ENCODE results near the gene YIF1B.

Gene YIF1B

DNA sequence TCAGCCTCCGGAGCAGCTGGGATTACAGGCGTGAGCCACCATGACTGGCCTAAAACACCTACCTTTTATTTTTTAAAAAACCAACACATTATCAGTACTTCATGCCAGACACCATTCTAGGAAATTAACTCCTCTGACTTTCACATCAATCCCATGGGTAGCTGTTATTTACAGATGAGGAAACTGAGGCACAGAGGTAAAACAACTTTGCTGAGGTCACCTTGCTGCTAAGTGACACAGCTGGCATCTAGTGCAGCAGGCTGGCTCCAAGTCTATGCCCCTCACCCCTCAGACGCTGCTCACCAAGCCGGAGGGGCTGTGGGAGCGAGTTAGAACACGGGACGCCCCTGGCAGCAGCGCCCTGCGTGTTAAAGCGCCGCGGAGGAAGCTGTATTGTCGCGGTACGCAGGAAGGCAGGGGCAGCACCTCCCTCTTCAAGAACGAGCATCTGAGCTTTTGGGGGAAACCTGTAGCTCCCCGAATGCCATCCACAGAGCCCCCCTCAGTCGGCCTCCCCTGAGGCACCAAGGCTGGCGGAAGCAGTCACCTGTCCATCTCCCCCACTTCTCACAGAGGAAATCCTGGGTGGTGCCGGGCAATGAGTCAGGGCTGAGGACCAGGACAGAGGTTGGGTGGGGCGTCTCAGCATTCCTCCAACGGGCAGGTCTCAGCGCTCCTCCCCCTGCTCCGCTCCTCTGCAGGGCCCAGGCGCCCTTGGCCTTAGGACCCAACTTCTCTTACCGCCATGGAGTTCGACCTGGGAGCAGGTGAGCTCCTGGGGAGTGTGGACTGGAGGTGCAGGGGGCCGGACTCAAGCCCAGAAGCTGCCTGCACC lies 12.0 kb downstream of the YIF1B start, which contains the start of gene C19orf33:
TSS of gene C19orf33 (plus strand) at position 735 of the 835 bp plus-strand sequence. CDS start at position 746, 11 bp downstream.
- no peak for DNase-seq

DNA sequence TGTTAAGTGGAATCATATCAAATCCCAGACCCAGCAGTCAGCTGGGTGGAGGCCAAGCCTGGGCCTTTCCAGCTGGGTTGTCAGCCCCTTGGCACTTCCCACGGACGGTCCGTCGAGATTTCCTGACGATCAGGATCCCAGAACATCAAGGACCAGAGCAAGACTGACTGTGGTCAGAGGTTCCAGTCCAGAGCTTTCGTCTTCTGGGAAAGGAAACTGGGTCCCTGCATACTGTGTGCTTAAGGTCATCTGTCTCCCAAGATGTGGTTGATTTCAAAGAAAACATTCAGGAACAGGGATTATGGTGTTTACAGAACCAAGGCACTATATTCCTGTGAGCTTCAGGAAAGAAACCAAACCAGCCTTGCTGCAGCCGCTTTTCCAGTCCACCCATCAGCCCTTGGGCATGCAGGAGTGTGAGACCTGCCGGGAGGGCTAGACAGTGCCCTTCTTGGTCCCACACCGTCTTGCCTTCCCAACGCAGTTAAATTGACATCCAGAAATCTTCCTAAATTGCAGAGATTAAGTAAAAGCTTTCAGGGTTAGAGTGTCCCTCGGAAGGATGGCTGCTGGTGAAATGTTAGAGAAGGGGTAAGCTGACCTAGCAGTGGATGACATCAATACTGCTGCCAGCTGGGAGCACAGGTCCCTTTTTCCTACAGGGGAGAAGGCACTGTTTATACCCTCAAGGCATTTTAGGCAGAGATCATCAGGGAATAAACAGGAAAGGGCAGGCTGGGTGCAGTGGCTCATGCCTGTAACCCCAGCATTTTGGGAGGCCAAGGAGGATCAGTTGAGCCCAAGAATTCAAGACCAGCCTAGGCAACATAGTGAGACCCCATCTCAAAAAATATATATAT lies 16.7 kb downstream of the YIF1B start:
- DNase-seq, result no peak

DNA sequence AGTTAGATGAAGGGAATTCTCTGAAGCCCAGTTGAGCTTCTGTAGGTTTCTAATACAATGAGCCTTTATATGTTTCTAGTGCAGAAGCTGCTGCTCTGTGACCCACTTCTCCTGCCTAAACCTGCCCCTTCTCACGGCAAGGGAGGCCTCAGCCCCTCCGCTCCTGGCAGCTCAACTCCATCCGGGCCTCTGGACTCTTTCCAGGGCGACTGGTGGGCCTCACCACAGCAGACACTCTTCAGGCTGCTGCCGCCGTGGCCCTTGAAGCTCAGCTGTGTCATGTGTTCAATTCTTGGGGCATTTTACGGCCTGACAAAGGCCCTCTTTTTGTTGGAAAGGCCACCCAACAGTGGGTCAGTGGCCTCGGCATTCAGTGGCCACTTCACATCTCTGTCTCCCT lies 21.7 kb downstream of the YIF1B start:
- no peak for DNase-seq

DNA sequence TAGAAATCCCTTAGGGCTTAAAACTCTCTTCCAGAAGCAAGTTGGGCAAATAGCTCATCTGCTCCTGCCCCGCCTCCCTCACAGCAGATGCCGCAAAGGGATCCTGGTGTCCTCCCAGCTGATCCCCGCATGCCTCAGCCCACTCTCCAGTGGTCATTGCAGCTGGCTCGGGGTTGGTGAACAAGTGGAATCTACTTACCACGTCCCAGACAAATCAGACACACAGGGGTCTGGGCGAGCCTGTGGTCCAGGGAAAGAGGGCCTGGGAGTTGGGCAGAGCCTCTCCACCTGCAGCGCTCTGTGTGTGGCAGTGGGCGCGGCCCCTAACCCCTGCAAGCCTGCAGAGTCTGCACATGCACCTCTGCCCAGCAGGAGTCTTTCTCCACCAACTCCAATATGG lies 22.5 kb downstream of the YIF1B start:
- DNase-seq, result no peak

DNA sequence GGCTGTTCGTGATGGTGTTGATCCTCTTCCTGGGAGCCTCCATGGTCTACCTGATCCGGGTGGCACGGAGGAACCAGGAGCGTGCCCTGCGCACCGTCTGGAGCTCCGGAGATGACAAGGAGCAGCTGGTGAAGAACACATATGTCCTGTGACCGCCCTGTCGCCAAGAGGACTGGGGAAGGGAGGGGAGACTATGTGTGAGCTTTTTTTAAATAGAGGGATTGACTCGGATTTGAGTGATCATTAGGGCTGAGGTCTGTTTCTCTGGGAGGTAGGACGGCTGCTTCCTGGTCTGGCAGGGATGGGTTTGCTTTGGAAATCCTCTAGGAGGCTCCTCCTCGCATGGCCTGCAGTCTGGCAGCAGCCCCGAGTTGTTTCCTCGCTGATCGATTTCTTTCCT lies 23.9 kb downstream of the YIF1B start:
- DNase-seq, result no peak

DNA sequence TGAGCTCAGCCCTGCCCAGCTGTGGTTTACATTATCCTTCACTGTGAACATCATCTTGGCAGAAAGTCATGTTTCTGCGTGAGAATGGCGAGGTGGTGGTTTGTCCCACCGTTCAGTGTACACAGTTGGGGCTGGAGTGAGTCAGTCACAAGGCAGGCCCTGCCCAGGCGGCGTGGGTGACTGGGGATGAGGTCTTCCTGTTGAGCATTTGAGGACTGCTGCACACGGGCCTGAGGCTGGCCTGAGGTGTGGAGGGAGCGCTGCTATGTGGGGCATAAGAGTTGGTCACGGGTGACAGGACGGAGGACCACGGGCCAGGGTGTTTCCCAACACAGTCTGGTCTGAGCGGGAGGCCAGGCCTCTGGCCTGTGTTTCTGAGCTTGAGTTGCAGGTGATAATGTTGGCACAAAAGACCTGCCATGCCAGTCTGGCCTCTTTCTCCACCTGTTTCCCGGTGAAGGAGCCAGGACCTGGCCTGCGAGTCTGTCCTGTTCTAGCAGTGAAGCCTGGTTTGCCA lies 25.1 kb downstream of the YIF1B start:
- DNase-seq, result no peak

DNA sequence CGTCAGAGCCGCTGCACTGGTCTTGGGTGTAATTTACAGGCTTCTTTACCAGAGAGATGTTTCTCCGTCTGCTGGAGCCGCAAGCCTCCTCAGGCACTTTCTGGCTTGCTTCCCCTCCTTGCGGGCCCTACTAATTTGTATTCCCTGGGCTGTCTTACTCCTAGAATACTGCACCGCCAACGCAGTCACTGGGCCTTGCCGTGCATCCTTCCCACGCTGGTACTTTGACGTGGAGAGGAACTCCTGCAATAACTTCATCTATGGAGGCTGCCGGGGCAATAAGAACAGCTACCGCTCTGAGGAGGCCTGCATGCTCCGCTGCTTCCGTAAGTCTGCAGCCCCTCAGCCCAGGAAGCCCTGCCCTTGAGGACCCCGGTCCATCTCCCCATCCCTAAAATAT lies 25.8 kb downstream of the YIF1B start:
- DNase-seq, result no peak

DNA sequence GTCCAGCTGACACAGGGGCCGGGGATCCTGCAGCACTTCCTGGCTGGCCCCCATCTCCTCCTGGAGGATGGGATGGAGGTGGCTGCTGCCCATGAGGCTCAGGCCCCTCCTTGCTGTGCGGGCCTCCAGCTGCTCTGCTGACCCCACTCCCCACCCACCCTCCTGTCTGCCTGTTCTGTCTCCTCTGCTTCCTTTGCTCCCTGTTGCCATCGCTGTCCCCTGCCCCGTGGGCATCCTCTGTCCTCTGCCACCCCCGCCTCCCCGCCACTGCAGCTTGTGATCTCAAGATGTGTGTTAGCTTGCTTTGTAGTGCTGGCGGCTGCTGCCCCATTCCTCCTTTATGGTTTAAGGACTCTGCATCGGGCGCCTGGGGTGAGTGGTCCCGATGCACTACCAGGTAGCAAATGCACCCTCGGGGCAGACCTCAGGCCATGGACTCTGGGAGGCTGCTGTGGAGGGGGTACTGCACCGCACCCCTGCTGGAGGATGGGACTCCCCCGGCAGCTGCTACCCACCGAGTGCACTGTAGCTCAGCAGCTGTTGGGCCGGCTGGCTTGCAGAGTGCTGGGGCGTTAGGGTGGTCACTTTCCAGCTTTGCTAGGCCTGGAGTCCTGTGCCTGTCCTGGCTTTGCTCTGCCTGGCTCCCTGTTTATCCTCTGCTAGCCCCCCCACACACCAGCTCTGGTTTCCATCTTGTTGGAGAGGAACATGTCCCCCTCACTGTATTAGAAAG lies 27.5 kb downstream of the YIF1B start:
- no peak for DNase-seq

DNA sequence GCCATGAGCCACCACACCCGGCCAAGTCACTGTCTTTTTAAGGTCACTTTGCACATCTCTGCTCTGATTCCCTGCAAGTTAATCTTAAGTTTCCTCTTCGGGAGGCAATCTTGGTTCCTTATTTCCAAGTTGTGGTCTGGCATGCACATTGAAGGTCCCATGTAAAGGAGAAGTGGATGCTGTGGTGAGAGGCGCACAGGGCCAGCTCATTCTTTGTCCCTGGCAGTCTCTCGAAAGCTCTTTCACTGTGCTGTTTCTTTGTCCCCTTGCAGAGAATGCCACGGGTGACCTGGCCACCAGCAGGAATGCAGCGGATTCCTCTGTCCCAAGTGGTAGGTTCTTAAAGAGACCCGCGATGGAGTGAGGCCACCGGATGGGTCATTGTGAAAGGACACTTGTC lies 28.1 kb downstream of the YIF1B start:
- no peak for DNase-seq

DNA sequence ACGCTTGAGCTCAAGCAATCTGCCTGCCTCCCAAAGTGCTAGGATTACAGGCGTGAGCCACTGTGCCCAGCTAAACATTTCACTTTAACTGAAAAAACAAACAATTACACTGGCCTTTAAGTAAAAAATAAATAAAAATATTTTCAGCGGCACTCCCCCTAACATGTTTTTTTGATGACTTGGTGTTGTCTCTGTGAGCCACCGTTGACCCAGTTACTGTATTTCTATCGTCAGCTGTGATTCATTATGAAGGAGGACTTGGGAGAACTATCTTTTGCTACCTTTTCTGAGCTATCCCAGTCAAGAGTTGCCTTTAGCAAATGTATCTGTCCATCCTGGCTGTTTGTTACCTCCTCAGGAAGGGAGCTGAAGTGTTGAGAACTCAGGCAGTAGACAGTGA lies 30.2 kb downstream of the YIF1B start:
- DNase-seq, result no peak

DNA sequence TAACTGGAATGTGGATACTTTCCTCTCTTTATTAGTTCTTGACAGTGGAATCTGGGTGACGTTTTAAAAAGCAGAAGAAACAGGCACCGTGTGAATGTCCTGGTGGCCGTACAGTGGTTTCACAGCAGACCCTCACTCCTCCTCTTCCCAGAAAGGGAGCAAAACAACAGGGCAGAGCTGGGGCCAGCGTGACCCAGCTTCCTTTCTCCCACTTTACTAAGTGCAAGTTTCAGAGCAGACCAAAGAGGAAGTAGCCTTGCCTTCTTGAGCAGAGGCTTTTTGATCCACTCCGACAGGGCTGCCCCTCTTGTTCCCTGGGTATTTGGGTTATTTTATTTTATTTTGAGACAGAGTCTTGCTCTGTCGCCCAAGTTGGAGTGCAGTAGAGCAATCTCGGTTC lies 31.3 kb downstream of the YIF1B start:
- DNase-seq, result no peak

DNA sequence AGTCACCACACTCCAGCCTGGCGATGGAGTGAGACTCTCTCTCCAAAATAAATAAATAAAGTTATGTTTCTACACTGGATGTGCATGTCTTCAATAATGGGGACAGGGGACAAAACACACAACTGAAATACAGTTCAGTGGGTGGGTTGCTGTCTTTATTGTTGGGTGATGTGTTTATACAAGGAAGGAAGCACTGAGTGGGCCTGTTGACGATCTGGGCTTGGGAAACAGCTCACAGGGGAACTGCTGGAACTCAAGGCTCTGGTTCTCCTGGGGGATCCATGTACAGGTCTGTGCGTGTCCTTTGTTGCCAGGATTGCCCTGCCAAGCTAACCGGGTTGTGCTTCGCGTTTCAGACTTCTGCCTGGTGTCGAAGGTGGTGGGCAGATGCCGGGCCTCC lies 32.5 kb downstream of the YIF1B start:
- DNase-seq, result no peak

DNA sequence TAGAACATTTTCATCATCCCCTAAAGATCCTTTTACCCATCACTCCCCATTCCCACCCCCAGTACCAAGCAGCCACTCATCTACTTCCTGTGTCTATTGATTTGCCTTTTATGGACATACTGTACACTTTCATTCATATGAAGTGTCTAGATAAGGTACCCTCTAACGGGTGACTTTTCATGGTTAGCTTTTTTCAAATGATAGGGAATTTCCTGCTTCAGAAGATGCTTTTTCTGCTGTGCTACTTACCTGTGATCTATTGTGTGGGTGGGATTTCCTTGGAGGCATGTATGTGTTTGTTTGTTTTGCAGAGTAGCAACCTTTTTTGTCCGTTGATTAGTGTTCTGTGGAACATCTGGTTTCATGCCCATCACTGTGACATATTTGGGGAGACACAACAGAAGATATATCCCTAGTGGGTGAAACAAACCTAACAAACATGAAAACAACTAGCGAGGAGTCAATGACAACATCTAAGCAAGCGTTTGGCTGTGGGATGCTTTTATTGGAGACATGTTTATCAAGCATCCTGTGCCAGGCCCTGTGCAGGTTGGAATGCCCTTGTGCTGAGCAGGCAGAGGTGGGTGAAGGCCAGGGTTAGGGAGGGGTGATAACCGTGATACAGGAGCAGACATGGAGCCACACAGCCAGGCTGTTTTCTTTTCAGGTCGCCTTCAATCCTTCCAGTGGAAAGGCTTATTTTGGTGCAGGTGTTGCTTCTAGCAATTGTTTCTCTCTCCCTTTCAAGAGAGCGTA lies 33.8 kb downstream of the YIF1B start:
- DNase-seq, result no peak

DNA sequence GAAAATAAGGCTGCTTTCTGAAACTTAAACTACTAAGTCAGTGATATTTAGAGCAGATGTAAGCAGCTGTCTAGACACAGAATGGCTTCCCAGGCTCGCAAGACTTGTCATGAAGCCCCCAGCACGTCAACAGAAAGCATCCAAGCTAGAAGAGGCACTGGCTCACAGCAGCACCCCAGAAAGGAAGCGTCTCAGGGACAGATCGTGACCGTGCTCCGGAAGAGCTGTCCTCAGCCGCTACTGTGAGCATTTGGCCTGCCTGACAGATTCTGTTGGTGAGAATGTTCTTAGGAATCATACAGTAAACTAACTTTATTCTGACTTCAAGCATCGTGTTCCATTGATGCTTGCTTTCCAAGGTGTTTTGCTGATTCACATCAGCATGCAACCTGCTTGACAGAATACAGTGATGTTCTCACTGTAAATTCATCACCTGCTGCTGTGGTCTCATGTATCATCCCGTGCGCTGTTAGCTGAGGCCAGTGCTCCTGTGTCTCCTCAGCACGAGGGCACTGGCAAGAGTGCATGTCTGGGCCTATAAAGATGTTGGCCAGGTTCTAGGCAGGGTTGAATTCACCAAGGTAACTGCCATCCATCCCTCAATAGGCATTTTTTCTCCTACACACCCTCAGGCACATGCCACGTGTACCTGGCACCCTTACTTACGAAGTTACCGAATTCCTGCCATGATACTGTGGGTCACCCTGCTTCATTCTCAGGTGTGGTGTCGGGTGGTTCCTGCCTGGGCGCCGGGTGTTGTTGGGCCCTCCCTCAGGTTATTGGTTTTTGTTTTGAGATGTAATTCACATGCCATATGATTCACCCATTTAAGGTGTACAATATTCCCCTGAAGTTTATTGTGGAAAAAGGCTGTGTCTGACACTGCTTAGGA lies 35.5 kb downstream of the YIF1B start:
- no peak for DNase-seq

DNA sequence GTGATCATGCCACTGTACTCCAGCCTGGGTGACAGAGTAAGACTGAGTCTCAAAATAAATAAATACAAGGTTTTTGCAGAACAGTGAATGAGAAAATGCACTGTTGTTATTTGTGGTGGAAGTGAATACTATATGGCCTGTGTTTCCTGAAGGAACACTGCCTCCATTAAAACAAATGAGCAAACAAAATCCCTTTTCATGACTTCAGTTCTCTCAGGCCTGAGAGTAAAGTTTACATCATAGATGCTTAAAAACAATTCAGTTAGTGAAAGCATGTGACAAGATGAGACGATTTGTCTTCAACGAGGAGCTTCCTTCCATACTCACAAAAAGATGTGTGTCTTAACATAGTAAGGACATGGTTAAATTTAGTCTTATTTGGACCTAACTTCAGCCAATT lies 37.0 kb downstream of the YIF1B start:
- DNase-seq, result no peak

DNA sequence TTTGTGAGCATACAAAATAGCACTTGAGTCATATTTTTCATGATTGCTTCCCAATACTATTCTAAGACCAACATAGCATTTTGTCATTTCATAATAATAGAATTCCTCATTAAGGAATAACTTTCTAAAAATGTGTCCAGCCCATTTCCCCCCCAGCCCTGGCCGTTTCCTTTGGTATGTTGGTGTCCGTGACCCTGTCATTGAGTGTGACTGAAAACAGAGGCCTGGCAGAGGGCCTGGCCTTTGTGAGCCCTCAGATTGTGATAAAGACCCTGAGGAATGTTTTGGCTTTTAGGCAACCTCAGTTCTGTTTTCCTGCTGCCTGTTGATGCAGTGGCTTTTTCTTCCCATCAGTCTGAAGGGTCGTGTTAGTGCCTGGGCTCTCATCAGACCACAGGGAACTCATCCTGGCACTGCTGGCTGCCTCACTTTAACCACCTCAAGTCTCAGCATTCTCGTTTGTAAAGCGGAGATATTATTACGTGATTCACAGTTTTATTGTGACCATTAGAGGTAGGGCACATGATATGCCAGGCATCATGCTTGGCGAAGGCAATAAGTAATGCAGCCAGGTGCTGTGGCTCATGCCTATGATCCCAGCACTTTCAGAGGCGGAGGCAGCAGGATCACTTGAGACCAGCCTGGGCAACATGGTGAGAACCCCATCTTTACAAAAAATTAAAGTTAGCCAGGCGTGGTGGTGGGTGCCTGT lies 37.6 kb downstream of the YIF1B start:
- DNase-seq, result no peak

DNA sequence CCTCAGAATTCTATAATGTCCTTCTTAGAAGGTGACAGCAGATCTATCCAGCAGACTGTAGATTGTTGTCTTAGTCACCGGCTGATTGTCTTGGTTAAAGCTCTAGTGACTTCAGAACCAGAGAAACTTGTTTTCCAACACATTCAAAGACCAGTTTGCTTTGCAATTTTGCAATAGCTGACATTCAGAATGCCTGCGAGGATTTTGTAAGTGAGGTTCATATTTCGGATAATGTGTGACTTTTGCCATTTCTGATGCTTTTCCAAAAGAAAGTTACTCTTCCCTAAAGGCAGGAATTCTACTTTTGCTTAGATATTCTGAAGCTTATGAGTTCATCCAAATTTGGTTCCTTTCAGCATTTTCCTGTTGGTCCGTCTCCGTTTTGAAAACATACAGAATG lies 38.2 kb downstream of the YIF1B start:
- no peak for DNase-seq

DNA sequence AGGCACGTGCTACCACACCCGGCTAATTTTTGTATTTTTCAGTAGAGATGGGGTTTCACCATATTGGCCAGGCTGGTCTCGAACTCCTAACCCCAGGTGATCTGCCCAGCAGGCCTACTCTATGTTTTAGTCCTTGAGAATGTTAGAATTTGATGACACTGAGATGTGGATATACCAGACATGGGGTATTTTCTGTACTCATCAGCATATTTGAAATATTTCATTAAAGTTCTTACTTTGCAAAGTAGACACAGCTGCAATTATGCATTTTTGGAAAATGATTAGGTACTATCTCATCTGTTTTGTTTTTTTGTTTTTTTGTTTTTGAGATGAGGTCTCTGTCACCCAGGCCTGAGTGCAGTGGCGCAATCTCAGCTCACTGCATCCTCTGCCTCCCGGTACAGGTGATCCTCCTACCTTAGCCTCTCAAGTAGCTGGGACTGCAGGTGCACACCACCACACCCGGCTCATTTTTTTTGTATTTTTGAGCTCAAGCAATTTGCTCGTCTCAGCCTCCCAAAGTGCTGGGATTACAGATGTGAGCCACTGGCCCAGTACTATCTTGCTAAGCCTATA lies 38.7 kb downstream of the YIF1B start:
- DNase-seq, result no peak

DNA sequence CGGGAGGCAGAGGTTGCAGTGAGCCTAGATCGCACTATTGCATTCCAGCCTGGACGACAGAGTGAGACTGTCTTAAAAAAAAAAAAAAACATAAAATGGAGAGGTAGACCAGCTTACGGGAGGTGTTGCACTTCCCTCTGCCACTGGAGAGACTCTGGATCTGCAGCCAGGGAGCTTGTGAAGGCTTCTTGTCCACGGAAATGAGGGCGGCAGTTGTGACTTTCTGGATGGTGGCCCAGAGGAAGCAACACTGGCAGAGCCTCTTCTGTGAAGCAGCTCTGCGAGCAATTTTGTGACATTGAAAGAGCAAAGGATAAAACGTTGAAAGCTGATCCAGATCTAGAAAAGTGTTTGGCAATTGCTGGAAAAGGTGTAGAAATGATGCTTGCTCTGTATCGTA lies 41.0 kb downstream of the YIF1B start:
- no peak for DNase-seq

DNA sequence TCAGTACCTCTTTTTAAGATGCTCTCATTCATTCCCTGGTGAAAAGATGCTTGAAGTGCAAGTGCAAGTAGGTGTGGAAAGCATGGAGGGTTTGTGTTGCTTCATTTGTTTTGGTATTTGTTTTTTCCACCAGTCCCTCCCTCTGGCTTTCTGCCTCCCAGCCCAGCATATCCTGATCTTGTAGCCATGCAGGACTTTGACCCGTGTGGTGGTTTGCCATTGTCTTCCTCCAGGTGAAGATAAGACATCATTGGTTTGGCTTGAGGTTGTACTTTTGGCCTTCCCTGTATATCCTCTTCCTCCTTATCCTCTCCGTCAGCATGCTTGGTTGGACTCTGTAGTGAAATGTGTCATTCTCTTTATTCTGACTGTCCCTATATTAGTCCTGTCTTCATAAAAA lies 42.2 kb downstream of the YIF1B start:
- no peak for DNase-seq
